ENCODE measurements around the gene LOC101059915.

The LOC101059915 gene

DNA sequence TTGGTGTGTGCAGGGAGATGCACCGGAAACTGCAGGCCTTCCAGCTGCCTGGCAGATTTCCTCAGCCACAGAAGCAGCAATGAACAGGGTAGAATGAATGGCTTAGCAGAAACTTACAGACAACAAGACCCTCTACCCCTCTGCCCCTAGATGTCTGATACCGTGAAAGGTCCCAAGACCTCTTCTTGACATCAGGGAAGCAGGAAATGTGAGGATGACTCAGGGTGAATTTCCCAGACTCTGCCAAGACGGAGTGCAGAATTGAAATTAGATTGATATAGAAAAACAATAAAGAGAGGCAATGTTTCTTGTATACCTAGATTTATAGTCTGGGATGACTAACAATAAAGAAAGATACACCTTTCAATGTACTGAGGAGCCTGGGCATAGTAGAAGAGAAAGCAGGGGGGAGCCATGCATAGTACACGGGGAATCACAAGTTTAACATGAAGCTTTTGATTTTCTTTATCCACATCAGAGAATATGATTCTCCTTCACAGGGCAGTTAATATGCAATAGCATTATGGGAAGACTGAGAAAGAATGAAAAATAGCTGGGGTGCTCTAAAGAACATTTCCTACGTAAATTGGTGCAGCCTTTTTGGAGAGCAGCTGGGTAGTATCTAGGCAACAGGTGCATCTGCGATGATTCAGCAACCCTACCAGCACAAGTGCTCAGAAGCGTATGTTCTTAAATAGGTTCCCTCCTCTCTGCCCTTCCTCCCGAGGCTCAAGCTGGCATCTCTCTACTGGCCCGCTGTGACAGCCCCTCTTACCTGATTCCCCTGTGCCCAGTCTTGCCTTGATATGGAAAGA lies 30.7 kb upstream of the LOC101059915 start:
- no peaks in the 10 kb centered on the region for H3K9me3 Mint-ChIP-seq (ENCODE audit: low read depth, unreplicated experiment)
- no peaks in the 10 kb centered on the region for H3K4me1 Mint-ChIP-seq (ENCODE audit: low read depth, unreplicated experiment)
- no TSS peak for BruUV-seq (replicated peaks)
- H3K27ac Mint-ChIP-seq (ENCODE audit: unreplicated experiment), result no peak overlapping the region
- DNase-seq, result no peak
- intact Hi-C loops (cut with micrococcal nuclease; ENCODE audit: unreplicated experiment), result no loop called here
- no peaks in the 10 kb centered on the region for H3K36me3 Mint-ChIP-seq (ENCODE audit: insufficient read depth, unreplicated experiment)
- no peaks in the 10 kb centered on the region for H3K27me3 Mint-ChIP-seq (ENCODE audit: unreplicated experiment)
- TF ChIP-seq, protein P1, sequence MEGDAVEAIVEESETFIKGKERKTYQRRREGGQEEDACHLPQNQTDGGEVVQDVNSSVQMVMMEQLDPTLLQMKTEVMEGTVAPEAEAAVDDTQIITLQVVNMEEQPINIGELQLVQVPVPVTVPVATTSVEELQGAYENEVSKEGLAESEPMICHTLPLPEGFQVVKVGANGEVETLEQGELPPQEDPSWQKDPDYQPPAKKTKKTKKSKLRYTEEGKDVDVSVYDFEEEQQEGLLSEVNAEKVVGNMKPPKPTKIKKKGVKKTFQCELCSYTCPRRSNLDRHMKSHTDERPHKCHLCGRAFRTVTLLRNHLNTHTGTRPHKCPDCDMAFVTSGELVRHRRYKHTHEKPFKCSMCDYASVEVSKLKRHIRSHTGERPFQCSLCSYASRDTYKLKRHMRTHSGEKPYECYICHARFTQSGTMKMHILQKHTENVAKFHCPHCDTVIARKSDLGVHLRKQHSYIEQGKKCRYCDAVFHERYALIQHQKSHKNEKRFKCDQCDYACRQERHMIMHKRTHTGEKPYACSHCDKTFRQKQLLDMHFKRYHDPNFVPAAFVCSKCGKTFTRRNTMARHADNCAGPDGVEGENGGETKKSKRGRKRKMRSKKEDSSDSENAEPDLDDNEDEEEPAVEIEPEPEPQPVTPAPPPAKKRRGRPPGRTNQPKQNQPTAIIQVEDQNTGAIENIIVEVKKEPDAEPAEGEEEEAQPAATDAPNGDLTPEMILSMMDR (IDR thresholded peaks at IDR 0.05; ENCODE audit: unreplicated experiment), result no peak
- CTCF ChIA-PET, result no interaction called here
- H3K4me3 Mint-ChIP-seq (ENCODE audit: low read depth, unreplicated experiment), result no peak overlapping the region

DNA sequence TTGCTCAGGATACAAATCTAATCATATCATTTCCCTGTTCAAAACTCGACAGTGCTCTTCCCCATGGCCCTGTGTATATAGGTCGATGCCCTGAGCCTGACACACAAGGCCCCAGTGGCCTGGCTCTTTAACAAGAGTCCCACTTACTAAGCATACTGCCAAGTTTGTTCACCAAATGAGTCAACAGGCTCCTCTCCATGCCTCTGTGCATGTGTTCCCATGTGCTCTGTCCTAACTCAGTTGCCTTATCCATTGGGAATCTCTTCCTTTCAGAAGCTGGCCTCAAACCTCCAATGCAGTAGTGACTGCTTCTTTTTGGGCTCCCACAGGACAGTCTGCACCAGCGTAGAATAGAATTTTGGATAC lies 30.1 kb upstream of the LOC101059915 start:
- intact Hi-C loops (cut with micrococcal nuclease; ENCODE audit: unreplicated experiment), result no loop called here
- no peaks in the 10 kb centered on the region for H3K27me3 Mint-ChIP-seq (ENCODE audit: unreplicated experiment)
- H3K27ac Mint-ChIP-seq (ENCODE audit: unreplicated experiment), result no peak overlapping the region
- no peaks in the 10 kb centered on the region for H3K4me1 Mint-ChIP-seq (ENCODE audit: low read depth, unreplicated experiment)
- CTCF ChIA-PET, result no interaction called here
- no peak overlapping the region for H3K4me3 Mint-ChIP-seq (ENCODE audit: low read depth, unreplicated experiment)
- no peaks in the 10 kb centered on the region for H3K9me3 Mint-ChIP-seq (ENCODE audit: low read depth, unreplicated experiment)
- H3K36me3 Mint-ChIP-seq (ENCODE audit: insufficient read depth, unreplicated experiment), result no peaks in the 10 kb centered on the region
- DNase-seq, result no peak
- TF ChIP-seq, protein P1 (IDR thresholded peaks at IDR 0.05; ENCODE audit: unreplicated experiment), result no peak
- no TSS peak for BruUV-seq (replicated peaks)

DNA sequence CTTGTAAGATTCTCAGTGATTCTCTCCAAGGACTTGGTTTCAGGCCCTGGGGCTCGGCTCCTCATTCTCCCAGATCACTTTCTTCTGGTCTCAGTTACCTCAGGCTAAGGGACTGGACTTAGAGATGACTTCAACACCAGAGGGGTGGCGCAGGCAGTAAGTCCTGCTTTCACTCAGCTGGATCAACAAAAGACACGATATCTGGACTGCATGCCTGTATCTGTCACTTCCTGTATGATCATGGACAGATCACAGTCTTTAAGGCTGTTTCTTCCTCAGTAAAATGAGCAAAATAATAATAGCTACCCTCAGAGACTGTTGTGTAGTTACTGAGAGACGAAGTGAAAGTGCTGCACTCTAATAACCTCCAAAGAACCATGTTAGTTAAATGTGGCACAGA lies 29.5 kb upstream of the LOC101059915 start:
- Mint-ChIP-seq H3K4me3 (ENCODE audit: low read depth, unreplicated experiment) (no peak overlapping the region), H3K4me1 (ENCODE audit: low read depth, unreplicated experiment) (no peaks in the 10 kb centered on the region), H3K36me3 (ENCODE audit: insufficient read depth, unreplicated experiment) (no peaks in the 10 kb centered on the region), H3K27ac (ENCODE audit: unreplicated experiment) (no peak overlapping the region), H3K9me3 (ENCODE audit: low read depth, unreplicated experiment) (no peaks in the 10 kb centered on the region), H3K27me3 (ENCODE audit: unreplicated experiment) (no peaks in the 10 kb centered on the region)
- CTCF ChIA-PET, result no interaction called here
- TF ChIP-seq, protein P1 (IDR thresholded peaks at IDR 0.05; ENCODE audit: unreplicated experiment), result no peak
- intact Hi-C loops (cut with micrococcal nuclease; ENCODE audit: unreplicated experiment), result no loop called here
- no peak for DNase-seq
- BruUV-seq (replicated peaks), result no TSS peak

DNA sequence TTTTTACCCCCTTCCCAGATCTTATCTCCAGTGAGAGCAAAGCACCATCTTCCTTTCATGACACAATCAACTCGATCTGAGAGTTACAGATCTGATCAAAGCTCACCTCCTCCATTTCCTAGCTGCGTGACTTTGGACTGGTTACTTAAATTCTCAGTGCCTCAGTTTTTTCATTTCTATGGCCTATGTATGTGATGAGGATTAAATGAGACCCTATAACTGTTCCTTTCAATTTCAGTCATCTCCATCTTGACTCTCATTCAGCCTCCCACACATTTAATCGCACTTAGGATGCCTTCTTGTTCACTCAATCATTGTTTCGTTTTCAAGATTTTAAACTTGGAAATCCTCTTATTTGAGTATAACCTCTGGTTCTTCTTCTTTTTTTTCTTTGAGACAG lies 28.9 kb upstream of the LOC101059915 start:
- Mint-ChIP-seq H3K4me1 (ENCODE audit: low read depth, unreplicated experiment) (no peaks in the 10 kb centered on the region), H3K27ac (ENCODE audit: unreplicated experiment) (no peak overlapping the region), H3K36me3 (ENCODE audit: insufficient read depth, unreplicated experiment) (no peaks in the 10 kb centered on the region), H3K27me3 (ENCODE audit: unreplicated experiment) (no peaks in the 10 kb centered on the region), H3K9me3 (ENCODE audit: low read depth, unreplicated experiment) (no peaks in the 10 kb centered on the region), H3K4me3 (ENCODE audit: low read depth, unreplicated experiment) (no peak overlapping the region)
- CTCF ChIA-PET, result no interaction called here
- intact Hi-C loops (cut with micrococcal nuclease; ENCODE audit: unreplicated experiment), result no loop called here
- BruUV-seq (replicated peaks), result no TSS peak
- no peak for DNase-seq
- TF ChIP-seq, protein P1 (IDR thresholded peaks at IDR 0.05; ENCODE audit: unreplicated experiment), result no peak

All from Calu3 (cell line).